Common myeloid progenitor, CD34-positive (primary cell): ENCODE results near the gene LRMDA.

Experiments
- CTCF ChIA-PET: fragments of 350-600 bp; sonication (Branson Sonifier 250); formaldehyde crosslinking; loops from one replicate; lab custom pipeline; 2021; ENCODE audit warnings: antibody characterized with exemption; lab: Charles Lee
- POLR2A ChIA-PET: fragments of 350-600 bp; sonication (Branson Sonifier 250); formaldehyde crosslinking; loops from one replicate; lab custom pipeline; 2021; ENCODE audit warnings: antibody characterized with exemption; lab: Charles Lee
- DNase-seq, 3 donors: peaks; one replicate each; pipeline versions ENCODE4 v3.0.0 to v3.0.0-alpha.2; 2013
- H3K27ac ChIP-seq, 2 experiments: 1 replicate in 1 of 2; 2 replicates in 1 of 2; pipeline ENCODE4 v1.7.0; 2013; ENCODE audit warnings: inconsistent platforms in 2 of 2, low read length in 2 of 2, mild to moderate bottlenecking in 2 of 2, low read depth in 1 of 2, moderate library complexity in 1 of 2; ENCODE audit not compliant: severe bottlenecking in 2 of 2, insufficient read depth in 1 of 2, poor library complexity in 1 of 2
- H3K27me3 ChIP-seq, 5 experiments: replicated peaks in 2 of 5; 1 replicate in 3 of 5; 2 replicates in 2 of 5; pipeline versions ENCODE4 v1.6.1 to v1.7.0; 2013; ENCODE audit warnings: low read length in 4 of 5, mild to moderate bottlenecking in 2 of 5, moderate library complexity in 2 of 5, inconsistent platforms in 1 of 5; ENCODE audit not compliant: insufficient read depth in 5 of 5, control insufficient read depth in 4 of 5
- H3K36me3 ChIP-seq, 4 experiments: 1 replicate in 2 of 4; 2 replicates in 2 of 4; pipeline versions ENCODE4 v1.6.1 to v1.7.0; 2013; ENCODE audit warnings: low read length in 3 of 4, control low read depth in 1 of 4, mild to moderate bottlenecking in 1 of 4; ENCODE audit not compliant: control insufficient read depth in 4 of 4, insufficient read depth in 4 of 4
- H3K4me1 ChIP-seq, 4 experiments: 1 replicate in 3 of 4; 2 replicates in 1 of 4; pipeline versions ENCODE4 v1.6.1 to v1.7.1; 2013; ENCODE audit warnings: low read length in 3 of 4, mild to moderate bottlenecking in 3 of 4, control low read depth in 1 of 4, inconsistent platforms in 1 of 4, moderate library complexity in 1 of 4; ENCODE audit not compliant: control insufficient read depth in 4 of 4, insufficient read depth in 4 of 4; ENCODE audit errors: control extremely low read depth in 1 of 4
- H3K4me3 ChIP-seq, 7 experiments: 1 replicate in 4 of 7; 2 replicates in 3 of 7; pipeline versions ENCODE4 v1.5.1 to v1.7.0; 2013; ENCODE audit warnings: mild to moderate bottlenecking in 7 of 7, low read length in 6 of 7, moderate library complexity in 6 of 7, inconsistent platforms in 2 of 7, low read depth in 2 of 7, control low read depth in 1 of 7; ENCODE audit not compliant: insufficient read depth in 4 of 7, control insufficient read depth in 1 of 7; ENCODE audit errors: extremely low read depth in 1 of 7
- H3K9me3 ChIP-seq, 5 experiments: 1 replicate in 4 of 5; 2 replicates in 1 of 5; pipeline versions ENCODE4 v1.6.1 to v1.7.1; 2013; ENCODE audit warnings: low read length in 4 of 5, mild to moderate bottlenecking in 2 of 5, inconsistent platforms in 1 of 5, low read depth in 1 of 5, moderate library complexity in 1 of 5; ENCODE audit not compliant: control insufficient read depth in 4 of 5, insufficient read depth in 2 of 5; ENCODE audit errors: control extremely low read depth in 1 of 5
- WGBS: methylation state at CpG from one replicate; pipeline ENCODE4 v1.1.5; 2013; ENCODE audit not compliant: insufficient coverage; 5-methylcytosine and 5-hydroxymethylcytosine counted together

Gene LRMDA

GRCh38 chr10:76206797-76207352 is 775.5 kb downstream of the LRMDA start:
- WGBS, result 100% methylated on average over 7 of the region's 8 CpGs
- ChIA-PET POLR2A (no interaction called here), CTCF (no interaction called here)
- H3K27ac ChIP-seq, result no peak overlapping the region
- no peaks in the 10 kb centered on the region for H3K9me3 ChIP-seq
- no peaks in the 10 kb centered on the region for H3K4me1 ChIP-seq
- no peak for DNase-seq
- H3K4me3 ChIP-seq, result no peak overlapping the region
- H3K27me3 ChIP-seq, result no peaks in the 10 kb centered on the region
- no peaks in the 10 kb centered on the region for H3K36me3 ChIP-seq

GRCh38 chr10:76209135-76209534 is 777.7 kb downstream of the LRMDA start:
- Histone ChIP-seq H3K27ac (no peak overlapping the region), H3K4me3 (no peak overlapping the region), H3K9me3 (no peaks in the 10 kb centered on the region), H3K36me3 (no peaks in the 10 kb centered on the region), H3K4me1 (no peaks in the 10 kb centered on the region), H3K27me3 (no peaks in the 10 kb centered on the region)
- ChIA-PET CTCF (no interaction called here), POLR2A (no interaction called here)
- DNase-seq, result no peak
- WGBS, result 100% methylated on average over 1 of the region's 5 CpGs

- no peak for DNase-seq
- Histone ChIP-seq H3K36me3 (no peaks in the 10 kb centered on the region), H3K4me1 (no peaks in the 10 kb centered on the region), H3K27ac (no peak overlapping the region), H3K27me3 (no peaks in the 10 kb centered on the region), H3K9me3 (no peaks in the 10 kb centered on the region), H3K4me3 (no peak overlapping the region)
- 96% methylated on average over 2 of the region's 3 CpGs for WGBS
- CTCF ChIA-PET, result no interaction called here
- POLR2A ChIA-PET, result interaction anchor here (0.6 kb wide), 1 partner anchor 505 kb away, joined by 4 read pairs; no protein-coding TSS in a partner anchor
Measured at GRCh38 chr10:76210211-76210610, 778.8 kb downstream of the LRMDA start.

- Histone ChIP-seq H3K36me3 (no peaks in the 10 kb centered on the region), H3K4me1 (no peaks in the 10 kb centered on the region), H3K9me3 (no peaks in the 10 kb centered on the region), H3K4me3 (no peak overlapping the region), H3K27me3 (no peaks in the 10 kb centered on the region), H3K27ac (no peak overlapping the region)
- CTCF ChIA-PET, result no interaction called here
- POLR2A ChIA-PET, result no interaction called here
- WGBS, result 86% methylated on average over 1 of the region's 1 CpG
- DNase-seq, result no peak
Measured at GRCh38 chr10:76211691-76212090, 780.3 kb downstream of the LRMDA start.

- no peak overlapping the region for H3K27ac ChIP-seq
- H3K4me1 ChIP-seq, result no peaks in the 10 kb centered on the region
- H3K36me3 ChIP-seq, result peaks cover 0 to 2% (median 0%) of the 10 kb centered on the region in 4 experiments
- DNase-seq, result no peak
- 100% methylated on average over 1 of the region's 2 CpGs for WGBS
- ChIA-PET CTCF (no interaction called here), POLR2A (no interaction called here)
- H3K27me3 ChIP-seq, result no peaks in the 10 kb centered on the region
- no peak overlapping the region for H3K4me3 ChIP-seq
- H3K9me3 ChIP-seq, result peaks cover 0 to 3% (median 0%) of the 10 kb centered on the region in 5 experiments
Measured at GRCh38 chr10:76213876-76214275, 782.5 kb downstream of the LRMDA start.

- Histone ChIP-seq H3K27me3 (no peaks in the 10 kb centered on the region), H3K9me3 (peaks cover 0 to 3% (median 0%) of the 10 kb centered on the region in 5 experiments), H3K27ac (no peak overlapping the region), H3K4me3 (no peak overlapping the region), H3K4me1 (no peaks in the 10 kb centered on the region), H3K36me3 (peaks cover 0 to 2% (median 0%) of the 10 kb centered on the region in 4 experiments)
- ChIA-PET POLR2A (no interaction called here), CTCF (no interaction called here)
- DNase-seq, result no peak
- WGBS, result 100% methylated on average over 6 of the region's 6 CpGs
Measured at GRCh38 chr10:76218035-76218434, 786.6 kb downstream of the LRMDA start.

DNA sequence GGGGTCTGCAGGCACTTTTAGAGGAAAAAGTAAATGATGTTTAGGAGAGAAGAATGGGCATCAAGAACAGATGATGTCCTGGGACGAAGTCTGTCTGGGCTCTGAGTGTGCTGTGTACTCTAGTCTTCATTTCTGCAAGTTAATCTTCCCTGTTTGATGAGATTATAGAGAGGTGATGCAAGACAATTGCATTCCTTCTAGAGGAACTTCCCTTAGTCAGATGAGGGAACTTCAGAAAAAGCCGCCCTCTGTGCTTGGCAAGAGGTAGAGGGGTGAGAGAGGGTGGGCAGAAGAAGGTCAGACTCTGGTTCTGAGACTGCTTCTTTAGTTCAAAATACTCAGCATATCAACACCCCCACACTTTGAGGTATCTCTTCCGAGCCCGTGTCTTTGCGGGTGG is 797.9 kb downstream of the LRMDA start:
- H3K4me1 ChIP-seq, result no peaks in the 10 kb centered on the region
- no peaks in the 10 kb centered on the region for H3K36me3 ChIP-seq
- DNase-seq, result no peak
- no peak overlapping the region for H3K27ac ChIP-seq
- H3K9me3 ChIP-seq, result no peaks in the 10 kb centered on the region
- H3K4me3 ChIP-seq, result no peak overlapping the region
- ChIA-PET CTCF (no interaction called here), POLR2A (no interaction called here)
- H3K27me3 ChIP-seq, result no peaks in the 10 kb centered on the region
- 93% methylated on average over 3 of the region's 5 CpGs for WGBS
